ENCODE results near the gene KCNJ6. TPM values are rescaled to one million over a fixed set of nuclear protein-coding genes. Genes with fewer than 3 reads are reported as not detected.
A peak's percentile ranks its signal among the peaks of the same experiment; 100 is the strongest.

The KCNJ6 gene
- total and polyA plus RNA-seq, 9 of the 15 experiments (the other 6 are each of a cell fraction or from before 2014, with no cell fraction given) = 0.06 to 0.21 (median 0.13) TPM; not detected in 1

- peak; percentile 56 for TF ChIP-seq POLR2B (IDR thresholded peaks at IDR 0.05; ENCODE audit: low read depth, partially characterized antibody)
- TF ChIP-seq TBP (optimal IDR thresholded peaks at IDR 0.05; ENCODE audit: low read depth, low read length) = peak; percentile 75
- 0 out of 4 replicates have a peak, but pooled peaks of 1 of the 2 experiments have one; percentile 7 for TF ChIP-seq MAZ (CRISPR knock-in tag; conservative IDR thresholded peaks at IDR 0.05 in 1 of 2, IDR thresholded peaks at IDR 0.05 in 1 of 2)
- TF ChIP-seq ZNF766 (CRISPR knock-in tag; conservative IDR thresholded peaks at IDR 0.05) = 0 out of 2 replicates have a peak, but pooled peaks have one; percentile 44
- TF ChIP-seq POU5F1 (IDR thresholded peaks at IDR 0.05; ENCODE audit: borderline replicate concordance, low read depth, low read length, partially characterized antibody) = no peak
- TF ChIP-seq POLR2A (conservative IDR thresholded peaks at IDR 0.05) = peak; percentile 34; the same call in 1 of the 2 replicates
- TF ChIP-seq ARID4B (CRISPR knock-in tag; IDR thresholded peaks at IDR 0.05) = peak; percentile 68
- no peak for TF ChIP-seq HMBOX1 (IDR thresholded peaks at IDR 0.05)
- no peak for TF ChIP-seq ZNF695 (CRISPR knock-in tag; IDR thresholded peaks at IDR 0.05)
Observed at GRCh38 chr21:37565530-37566223, 350.6 kb downstream of the KCNJ6 start (continued).

Measured in K562 (cell line).